Stimulated activated CD8-positive, alpha-beta memory T cell treated with anti-CD3 and anti-CD28 coated beads, Interleukin-15, amount 100 ng/mL, for 48 hours (primary cell): ENCODE data around the gene PTBP3.
"Not testable (repeated sequence)": the region's sequence is repeated elsewhere in the genome, so short reads cannot be mapped to it uniquely, and the experiment has no call there.

Experiments
- DNase-seq, 2 donors: peaks; one replicate each; pipeline ENCODE4 v3.0.0-alpha.2; 2020; ENCODE audit warnings: low read depth in 2 of 2

PTBP3 gene

GRCh38 chr9:112268413-112268812 lies 65.0 kb downstream of the PTBP3 start:
- DNase-seq, result no peak

GRCh38 chr9:112267086-112267485 lies 66.3 kb downstream of the PTBP3 start:
- not testable (repeated sequence) for DNase-seq

GRCh38 chr9:112265391-112265790 lies 68.0 kb downstream of the PTBP3 start:
- DNase-seq, result no peak

GRCh38 chr9:112262577-112262976 lies 70.8 kb downstream of the PTBP3 start:
- DNase-seq, result no peak

GRCh38 chr9:112261133-112261532 lies 72.3 kb downstream of the PTBP3 start:
- DNase-seq, result no peak

- no peak for DNase-seq
These were observed 75.3 kb downstream of the PTBP3 start for GRCh38 chr9:112258106-112258505.

- no peak for DNase-seq
These were observed 81.2 kb downstream of the PTBP3 start for GRCh38 chr9:112252194-112252593.

GRCh38 chr9:112249277-112249676 lies 84.1 kb downstream of the PTBP3 start:
- DNase-seq, result no peak

GRCh38 chr9:112248722-112249121 lies 84.7 kb downstream of the PTBP3 start:
- DNase-seq, result no peak

- DNase-seq, result no peak
These were observed 86.3 kb downstream of the PTBP3 start for GRCh38 chr9:112247090-112247489.

- no peak for DNase-seq
These were observed 88.3 kb downstream of the PTBP3 start for GRCh38 chr9:112245126-112245525.

- no peak for DNase-seq
These were observed 91.1 kb downstream of the PTBP3 start for GRCh38 chr9:112242147-112242804.

- no peak for DNase-seq
These were observed 91.9 kb downstream of the PTBP3 start for GRCh38 chr9:112241491-112241890.

- DNase-seq, result no peak
These were observed 93.7 kb downstream of the PTBP3 start for GRCh38 chr9:112239708-112240107.

- no peak for DNase-seq
These were observed 94.1 kb downstream of the PTBP3 start for GRCh38 chr9:112239284-112239683.

GRCh38 chr9:112234779-112235178 lies 98.6 kb downstream of the PTBP3 start:
- no peak for DNase-seq

GRCh38 chr9:112233769-112234168 lies 99.7 kb downstream of the PTBP3 start:
- DNase-seq, result no peak

- DNase-seq, result no peak
These were observed 101.2 kb downstream of the PTBP3 start for GRCh38 chr9:112232233-112232632.

- no peak for DNase-seq
These were observed 107.3 kb downstream of the PTBP3 start for GRCh38 chr9:112226091-112226490.

GRCh38 chr9:112224401-112225289 lies 108.8 kb downstream of the PTBP3 start:
- DNase-seq, result no peak

GRCh38 chr9:112218908-112219307 lies 114.5 kb downstream of the PTBP3 start:
- DNase-seq, result peak in 1 of 2 donors; percentile 16

GRCh38 chr9:112212926-112213325 lies 120.5 kb downstream of the PTBP3 start:
- no peak for DNase-seq

GRCh38 chr9:112207451-112207850 lies 126.0 kb downstream of the PTBP3 start:
- no peak for DNase-seq
